Fibroblast of peridontal ligament (primary cell): ENCODE data around the gene RAVER2.
"Not testable (repeated sequence)": the region's sequence is repeated elsewhere in the genome, so short reads cannot be mapped to it uniquely, and the experiment has no call there.

Experiments
- DNase-seq: peaks from one replicate; pipeline ENCODE4 v3.0.0-alpha.2; 2010; ENCODE audit errors: extremely low read depth

The RAVER2 gene

GRCh38 chr1:64745986-64746940, 1.4 kb downstream of the RAVER2 start:
- no peak for DNase-seq

GRCh38 chr1:64748222-64748621, 3.3 kb downstream of the RAVER2 start:
- no peak for DNase-seq

- no peak for DNase-seq
Observed at GRCh38 chr1:64748706-64749105, 3.8 kb downstream of the RAVER2 start.

GRCh38 chr1:64750092-64750491, 5.2 kb downstream of the RAVER2 start:
- DNase-seq = no peak

GRCh38 chr1:64750875-64751274, 6.0 kb downstream of the RAVER2 start:
- DNase-seq = peak; percentile 38

- no peak for DNase-seq
Observed at GRCh38 chr1:64754173-64754572, 9.3 kb downstream of the RAVER2 start.

GRCh38 chr1:64755361-64755760, 10.5 kb downstream of the RAVER2 start:
- no peak for DNase-seq

GRCh38 chr1:64756770-64757169, 11.9 kb downstream of the RAVER2 start:
- no peak for DNase-seq

GRCh38 chr1:64757213-64757612, 12.3 kb downstream of the RAVER2 start:
- no peak for DNase-seq

GRCh38 chr1:64758233-64758632, 13.4 kb downstream of the RAVER2 start:
- DNase-seq = no peak

GRCh38 chr1:64759968-64760367, 15.1 kb downstream of the RAVER2 start:
- DNase-seq = no peak

GRCh38 chr1:64765012-64765411, 20.1 kb downstream of the RAVER2 start:
- no peak for DNase-seq

GRCh38 chr1:64765826-64766225, 21.0 kb downstream of the RAVER2 start:
- DNase-seq = no peak

GRCh38 chr1:64766429-64766828, 21.6 kb downstream of the RAVER2 start:
- DNase-seq = no peak

- no peak for DNase-seq
Observed at GRCh38 chr1:64769482-64769881, 24.6 kb downstream of the RAVER2 start.

- DNase-seq = no peak
Observed at GRCh38 chr1:64769971-64770370, 25.1 kb downstream of the RAVER2 start.

- not testable (repeated sequence) for DNase-seq
Observed at GRCh38 chr1:64773306-64773705, 28.4 kb downstream of the RAVER2 start.

GRCh38 chr1:64775113-64775512, 30.2 kb downstream of the RAVER2 start:
- DNase-seq = no peak

- DNase-seq = not testable (repeated sequence)
Observed at GRCh38 chr1:64782044-64782443, 37.2 kb downstream of the RAVER2 start.

- DNase-seq = not testable (repeated sequence)
Observed at GRCh38 chr1:64782848-64783247, 38.0 kb downstream of the RAVER2 start.

- no peak for DNase-seq
Observed at GRCh38 chr1:64790832-64791487, 46.1 kb downstream of the RAVER2 start.

- no peak for DNase-seq
Observed at GRCh38 chr1:64798872-64799271, 54.0 kb downstream of the RAVER2 start.
